ENCODE results near the gene HJV.
"Not testable (repeated sequence)": the region's sequence is repeated elsewhere in the genome, so short reads cannot be mapped to it uniquely, and the experiment has no call there.

DNA sequence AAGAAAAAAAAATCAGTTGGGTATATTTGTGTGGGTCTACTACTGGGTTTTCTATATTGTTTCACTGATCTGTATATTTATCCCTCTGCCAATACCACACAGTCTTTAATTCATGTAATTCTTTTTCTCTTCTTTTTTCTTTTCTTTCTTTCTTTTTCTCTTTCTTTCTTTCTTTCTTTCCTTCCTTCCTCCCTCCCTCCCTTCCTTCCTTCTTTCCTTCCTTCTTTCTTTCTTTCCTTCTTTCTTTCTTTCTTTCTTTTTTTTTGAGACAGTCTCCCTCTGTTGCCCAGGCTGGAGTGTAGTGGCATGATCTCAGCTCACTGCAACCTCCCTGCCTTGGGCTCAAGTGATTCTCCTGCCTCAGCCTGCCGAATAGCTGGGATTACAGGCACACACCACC lies 5.1 kb upstream of the HJV start:
- TF ChIP-seq POLR2A (IDR thresholded peaks at IDR 0.05; ENCODE audit: control extremely low read depth in 1 of 2, low read depth in 2 of 2, low read length in 2 of 2); EP300 (IDR thresholded peaks at IDR 0.05; ENCODE audit: borderline replicate concordance in 1 of 2, low read depth in 2 of 2, low read length in 2 of 2); NANOG (IDR thresholded peaks at IDR 0.05; ENCODE audit: insufficient read depth, low read depth, low read length, poor library complexity, severe bottlenecking); TAF1 (IDR thresholded peaks at IDR 0.05; ENCODE audit: low read depth, low read length); RFX5 (IDR thresholded peaks at IDR 0.05; ENCODE audit: borderline replicate concordance, low read depth, low read length); SAP30 (IDR thresholded peaks at IDR 0.05; ENCODE audit: insufficient read depth, insufficient replicate concordance, low read length); SIN3A (conservative IDR thresholded peaks at IDR 0.05 in 1 of 2, IDR thresholded peaks at IDR 0.05 in 1 of 2; ENCODE audit: low read depth in 1 of 2, low read length in 2 of 2); BACH1 (IDR thresholded peaks at IDR 0.05; ENCODE audit: low read length); TAF7 (optimal IDR thresholded peaks at IDR 0.05; ENCODE audit: borderline replicate concordance, low read depth, low read length); KDM1A (IDR thresholded peaks at IDR 0.05; ENCODE audit: borderline replicate concordance, low read length): not testable (repeated sequence)
- TF ChIP-seq, protein P1, sequence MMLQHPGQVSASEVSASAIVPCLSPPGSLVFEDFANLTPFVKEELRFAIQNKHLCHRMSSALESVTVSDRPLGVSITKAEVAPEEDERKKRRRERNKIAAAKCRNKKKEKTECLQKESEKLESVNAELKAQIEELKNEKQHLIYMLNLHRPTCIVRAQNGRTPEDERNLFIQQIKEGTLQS (IDR thresholded peaks at IDR 0.05; ENCODE audit: insufficient read depth, low read depth, low read length), result not testable (repeated sequence)
- TF ChIP-seq, protein P2, sequence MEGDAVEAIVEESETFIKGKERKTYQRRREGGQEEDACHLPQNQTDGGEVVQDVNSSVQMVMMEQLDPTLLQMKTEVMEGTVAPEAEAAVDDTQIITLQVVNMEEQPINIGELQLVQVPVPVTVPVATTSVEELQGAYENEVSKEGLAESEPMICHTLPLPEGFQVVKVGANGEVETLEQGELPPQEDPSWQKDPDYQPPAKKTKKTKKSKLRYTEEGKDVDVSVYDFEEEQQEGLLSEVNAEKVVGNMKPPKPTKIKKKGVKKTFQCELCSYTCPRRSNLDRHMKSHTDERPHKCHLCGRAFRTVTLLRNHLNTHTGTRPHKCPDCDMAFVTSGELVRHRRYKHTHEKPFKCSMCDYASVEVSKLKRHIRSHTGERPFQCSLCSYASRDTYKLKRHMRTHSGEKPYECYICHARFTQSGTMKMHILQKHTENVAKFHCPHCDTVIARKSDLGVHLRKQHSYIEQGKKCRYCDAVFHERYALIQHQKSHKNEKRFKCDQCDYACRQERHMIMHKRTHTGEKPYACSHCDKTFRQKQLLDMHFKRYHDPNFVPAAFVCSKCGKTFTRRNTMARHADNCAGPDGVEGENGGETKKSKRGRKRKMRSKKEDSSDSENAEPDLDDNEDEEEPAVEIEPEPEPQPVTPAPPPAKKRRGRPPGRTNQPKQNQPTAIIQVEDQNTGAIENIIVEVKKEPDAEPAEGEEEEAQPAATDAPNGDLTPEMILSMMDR (IDR thresholded peaks at IDR 0.05; ENCODE audit: control extremely low read depth in 1 of 3, insufficient read depth in 1 of 3, low read depth in 1 of 3, low read length in 3 of 3), result not testable (repeated sequence)
- TF ChIP-seq, protein P3, sequence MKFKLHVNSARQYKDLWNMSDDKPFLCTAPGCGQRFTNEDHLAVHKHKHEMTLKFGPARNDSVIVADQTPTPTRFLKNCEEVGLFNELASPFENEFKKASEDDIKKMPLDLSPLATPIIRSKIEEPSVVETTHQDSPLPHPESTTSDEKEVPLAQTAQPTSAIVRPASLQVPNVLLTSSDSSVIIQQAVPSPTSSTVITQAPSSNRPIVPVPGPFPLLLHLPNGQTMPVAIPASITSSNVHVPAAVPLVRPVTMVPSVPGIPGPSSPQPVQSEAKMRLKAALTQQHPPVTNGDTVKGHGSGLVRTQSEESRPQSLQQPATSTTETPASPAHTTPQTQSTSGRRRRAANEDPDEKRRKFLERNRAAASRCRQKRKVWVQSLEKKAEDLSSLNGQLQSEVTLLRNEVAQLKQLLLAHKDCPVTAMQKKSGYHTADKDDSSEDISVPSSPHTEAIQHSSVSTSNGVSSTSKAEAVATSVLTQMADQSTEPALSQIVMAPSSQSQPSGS (IDR thresholded peaks at IDR 0.05; ENCODE audit: low read length), result not testable (repeated sequence)
